Effector CD4-positive, alpha-beta T cell (primary cell): ENCODE results near the gene ROR2.
"Not testable (repeated sequence)": the region's sequence is repeated elsewhere in the genome, so short reads cannot be mapped to it uniquely, and the experiment has no call there.

Experiments
- DNase-seq: peaks from one replicate; pipeline ENCODE4 v3.0.0-alpha.2; 2020

ROR2 gene

GRCh38 chr9:91661451-91661850 is 288.6 kb downstream of the ROR2 start:
- no peak for DNase-seq

DNA sequence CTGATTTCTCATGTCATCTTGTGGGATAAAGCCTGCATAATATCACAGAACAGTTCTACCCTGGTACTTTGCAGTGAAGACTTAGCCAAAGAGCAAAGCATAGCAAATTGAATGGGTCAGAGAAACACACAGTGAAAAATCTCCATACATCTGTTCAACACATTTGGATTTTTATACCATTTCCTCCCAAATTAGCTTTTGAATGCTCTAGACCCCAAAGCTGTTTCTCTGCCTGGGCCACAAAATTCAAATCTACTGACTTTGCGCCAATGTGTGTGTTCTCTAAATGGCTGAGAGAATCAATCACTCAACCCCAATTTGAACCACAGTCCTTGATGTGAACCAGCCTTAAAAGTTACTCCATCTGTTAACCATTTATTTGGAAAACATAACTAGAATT is 289.5 kb downstream of the ROR2 start:
- no peak for DNase-seq

- no peak for DNase-seq
These were observed 290.2 kb downstream of the ROR2 start for GRCh38 chr9:91659529-91660495.

GRCh38 chr9:91658513-91659105 is 291.4 kb downstream of the ROR2 start:
- DNase-seq, result no peak

DNA sequence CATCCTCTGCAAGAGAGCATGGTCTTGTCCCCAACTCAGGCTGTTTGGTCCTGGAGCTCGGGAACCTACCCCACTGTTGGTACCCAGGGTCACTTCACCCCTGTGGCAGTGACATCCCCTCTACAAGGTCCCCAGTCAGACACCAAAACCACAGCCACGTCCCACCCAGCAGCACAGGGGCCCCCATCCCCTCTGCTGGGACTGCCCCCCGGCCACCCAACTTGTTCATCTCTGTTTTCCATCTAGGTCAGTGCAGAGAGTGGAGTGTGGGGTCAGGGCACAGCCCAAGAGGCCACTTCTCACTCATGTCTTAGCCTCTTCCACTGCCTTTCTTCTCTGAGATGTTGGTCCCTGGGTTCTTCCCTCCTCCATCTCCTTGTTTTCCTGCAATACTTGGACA is 292.5 kb downstream of the ROR2 start:
- DNase-seq, result no peak

DNA sequence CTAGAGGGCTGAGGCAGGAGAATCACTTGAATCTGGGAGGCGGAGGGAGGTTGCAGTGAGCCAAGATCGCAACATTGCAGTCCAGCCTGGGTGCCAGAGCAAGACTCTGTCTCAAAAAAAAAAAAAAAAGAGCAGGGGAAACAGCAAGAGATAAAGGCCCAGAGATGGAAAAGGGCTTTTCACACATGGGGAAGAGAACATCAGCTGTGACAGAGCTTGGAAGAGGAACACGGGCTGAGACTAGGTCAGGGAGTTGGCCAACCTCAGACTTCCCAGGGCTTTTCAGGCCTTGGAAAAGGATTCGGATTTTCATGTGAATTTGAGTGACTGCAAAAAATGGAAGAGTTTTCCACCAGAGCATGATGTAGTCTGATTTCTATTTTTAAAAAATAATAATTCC is 294.4 kb downstream of the ROR2 start:
- no peak for DNase-seq

DNA sequence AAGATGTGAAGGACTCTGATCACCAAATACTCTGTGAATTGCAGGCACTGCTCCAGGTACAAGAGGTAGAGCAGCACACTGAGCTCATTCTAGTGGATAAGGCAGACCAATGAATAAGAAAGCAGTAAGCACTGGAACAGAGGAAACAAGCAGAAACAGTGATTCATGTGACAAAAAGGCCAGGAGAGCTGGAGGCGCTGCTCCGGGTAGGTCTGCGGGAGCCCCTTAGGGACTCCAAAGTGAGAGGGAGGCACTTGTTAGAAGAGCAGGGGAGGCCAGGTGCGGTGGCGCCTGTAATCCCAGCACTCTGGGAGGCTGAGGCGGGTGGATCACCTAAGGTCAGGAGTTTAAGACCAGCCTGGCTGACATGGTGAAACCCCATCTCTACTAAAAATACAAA is 294.8 kb downstream of the ROR2 start:
- DNase-seq, result no peak

GRCh38 chr9:91654527-91654926 is 295.5 kb downstream of the ROR2 start:
- no peak for DNase-seq

- DNase-seq, result no peak
These were observed 302.7 kb downstream of the ROR2 start for GRCh38 chr9:91647371-91647770.

DNA sequence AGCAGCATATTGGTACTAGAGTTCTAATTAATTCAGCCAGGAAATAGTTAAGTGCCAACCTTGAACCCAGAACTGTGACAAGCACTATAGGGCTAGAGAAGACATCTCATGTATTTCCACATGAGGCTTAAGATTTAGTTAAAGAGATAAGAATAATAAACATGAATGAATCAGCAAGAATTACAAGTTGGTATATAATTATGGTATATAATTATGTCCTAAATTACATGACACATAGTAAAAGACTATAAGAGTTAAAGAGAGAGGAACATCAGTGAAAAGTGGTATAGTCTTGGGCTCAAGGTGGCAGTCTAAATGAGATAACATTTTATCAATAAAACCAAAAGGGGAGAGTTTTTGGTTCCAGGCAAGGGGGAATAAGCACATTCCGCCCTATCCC is 303.3 kb downstream of the ROR2 start:
- DNase-seq, result no peak

- DNase-seq, result no peak
These were observed 305.6 kb downstream of the ROR2 start for GRCh38 chr9:91644433-91644832.

DNA sequence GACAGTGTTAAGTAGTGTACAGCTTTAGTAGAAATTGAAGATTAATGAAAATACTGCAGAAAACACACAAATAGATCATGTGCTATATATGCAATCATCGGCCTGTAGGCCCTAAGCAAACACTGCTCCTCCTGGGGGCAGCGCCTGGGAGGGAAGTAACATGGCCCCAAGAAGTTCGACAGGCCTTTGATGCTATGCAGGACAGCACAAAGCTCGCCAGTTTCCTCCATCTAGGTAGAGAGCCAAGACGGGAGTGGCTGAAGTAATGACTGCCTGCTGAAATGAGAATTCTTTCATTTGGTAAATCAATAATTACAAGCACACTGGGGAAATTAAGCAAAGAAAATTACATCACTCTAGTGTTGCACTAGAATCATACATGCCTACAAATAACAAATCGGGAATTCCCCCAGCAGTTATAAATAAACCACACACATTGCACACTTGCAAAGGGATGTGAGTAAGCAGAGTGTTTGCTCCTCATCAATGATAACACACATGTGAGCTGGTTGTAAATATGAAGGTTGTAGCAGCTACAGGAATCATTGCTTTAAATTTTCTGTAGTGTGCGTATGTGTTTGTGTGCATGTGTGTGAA is 306.4 kb downstream of the ROR2 start:
- DNase-seq, result no peak

- no peak for DNase-seq
These were observed 307.3 kb downstream of the ROR2 start for GRCh38 chr9:91642771-91643170.

DNA sequence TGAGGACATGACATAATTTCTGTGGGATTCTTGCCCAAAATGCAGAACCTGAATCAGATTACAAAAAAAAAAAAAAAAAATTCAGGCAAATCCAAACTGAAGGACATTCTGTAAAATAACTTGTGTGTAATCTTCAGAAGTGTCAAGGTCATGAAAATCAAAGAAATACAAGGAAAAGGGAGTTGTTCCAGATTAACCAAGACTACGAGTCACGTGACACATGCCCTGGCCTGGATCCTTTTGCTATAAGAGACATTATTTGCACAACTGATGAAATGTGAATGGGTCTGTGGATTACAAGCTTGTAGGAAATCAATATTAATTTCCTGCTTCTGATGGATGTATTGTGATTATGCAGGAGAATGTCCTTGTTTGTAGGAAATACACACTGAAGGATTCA is 309.6 kb downstream of the ROR2 start:
- no peak for DNase-seq

DNA sequence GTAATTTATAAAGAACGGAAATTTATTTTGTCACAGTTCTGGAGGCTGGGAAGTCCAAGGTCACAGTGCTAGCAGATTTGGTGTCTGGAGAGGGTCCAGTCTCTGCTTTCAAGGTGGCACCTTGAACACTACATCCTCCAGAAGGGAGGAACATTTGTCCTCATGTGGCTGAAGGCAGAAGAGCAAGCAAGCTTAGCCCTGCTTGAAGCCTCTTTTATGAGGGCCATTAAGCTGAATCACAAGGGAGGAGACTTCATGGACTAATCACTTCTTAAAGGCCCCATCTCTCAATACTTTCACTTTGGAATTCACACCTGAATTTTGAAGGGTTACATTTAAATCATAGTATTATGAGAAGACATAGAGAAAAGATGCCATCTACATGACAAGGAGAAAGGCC is 311.0 kb downstream of the ROR2 start:
- no peak for DNase-seq

DNA sequence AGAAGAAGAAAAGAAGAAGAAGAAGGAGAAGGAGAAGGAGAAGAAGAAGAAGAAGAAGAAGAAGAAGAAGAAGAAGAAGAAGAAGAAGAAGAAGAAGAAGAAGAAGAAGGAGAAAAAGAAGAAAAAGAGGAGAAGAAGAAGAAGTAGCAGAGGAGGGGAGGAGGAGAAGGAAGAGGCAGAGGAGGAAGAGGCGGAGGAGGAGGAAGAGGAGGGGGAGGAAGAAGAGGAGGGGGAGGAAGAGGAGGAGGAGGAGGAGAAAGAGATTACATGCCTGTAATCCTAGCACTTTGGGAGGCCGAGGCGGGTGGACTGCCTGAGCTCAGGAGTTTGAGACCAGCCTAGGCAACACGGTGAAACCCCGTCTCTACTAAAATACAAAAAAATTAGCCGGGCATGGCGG is 315.2 kb downstream of the ROR2 start:
- not testable (repeated sequence) for DNase-seq

DNA sequence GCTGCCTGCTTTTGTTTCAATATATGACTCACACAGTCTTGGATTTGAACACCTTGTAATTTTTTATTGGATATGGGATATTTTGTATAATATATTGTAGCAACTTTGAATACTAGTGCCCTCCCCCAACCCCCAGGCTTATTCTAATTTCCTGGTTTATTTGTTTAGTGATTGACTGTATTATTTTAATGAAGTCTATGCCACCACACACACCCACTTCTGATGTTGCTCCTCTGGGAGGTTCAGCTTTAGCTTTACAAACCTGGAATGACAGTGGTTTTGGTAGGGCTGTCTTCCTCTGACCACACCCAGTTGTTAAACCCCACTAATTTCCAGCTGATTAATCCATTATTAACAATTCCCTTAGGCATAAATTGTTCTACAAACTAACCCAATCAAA is 320.3 kb downstream of the ROR2 start:
- no peak for DNase-seq

- no peak for DNase-seq
These were observed 321.1 kb downstream of the ROR2 start for GRCh38 chr9:91628892-91629291.

- no peak for DNase-seq
These were observed 324.7 kb downstream of the ROR2 start for GRCh38 chr9:91625331-91625730.

GRCh38 chr9:91623004-91623403 is 327.0 kb downstream of the ROR2 start:
- no peak for DNase-seq

DNA sequence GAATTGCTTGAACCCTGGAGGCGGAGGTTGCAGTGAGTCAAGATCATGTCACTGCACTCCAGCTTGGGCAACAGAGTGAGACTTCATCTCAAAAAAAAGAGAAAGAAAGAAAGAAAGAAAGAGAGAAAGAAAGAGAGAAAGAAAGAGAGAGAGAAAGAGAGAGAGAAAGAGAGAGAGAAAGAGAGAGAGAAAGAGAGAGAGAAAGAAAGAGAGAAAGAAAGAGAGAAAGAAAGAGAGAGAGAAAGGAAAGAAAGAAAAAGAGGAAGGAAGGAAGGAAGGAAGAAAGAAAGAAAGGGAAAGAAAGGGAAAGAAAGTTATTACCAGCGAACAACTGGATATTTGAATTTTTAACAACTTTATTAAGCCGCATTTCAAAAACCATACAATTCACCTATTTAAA is 327.9 kb downstream of the ROR2 start:
- DNase-seq, result not testable (repeated sequence)

- not testable (repeated sequence) for DNase-seq
These were observed 336.0 kb downstream of the ROR2 start for GRCh38 chr9:91614044-91614443.

DNA sequence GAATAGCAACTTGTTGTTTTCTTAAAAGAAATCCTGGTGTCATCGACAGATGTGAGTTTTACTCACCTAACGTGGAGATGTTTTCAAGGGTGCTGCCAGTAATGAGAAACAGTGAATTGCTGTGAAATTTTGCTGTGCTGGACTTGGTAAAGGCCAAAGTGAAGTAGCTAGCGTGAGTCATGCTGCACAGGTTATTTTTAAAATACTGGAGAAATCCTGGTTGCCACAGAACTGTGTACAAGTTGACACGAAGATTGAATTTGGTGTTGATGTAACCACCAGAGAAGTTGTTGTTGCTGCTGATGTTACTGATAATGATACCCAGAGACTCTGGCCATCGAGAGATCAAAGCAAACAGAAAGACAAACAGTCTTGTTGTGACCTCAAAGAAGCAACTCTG is 338.4 kb downstream of the ROR2 start:
- no peak for DNase-seq
